Endodermal cell (in vitro differentiated cells): Measurements from ENCODE around the gene IL6R. TPM values are rescaled to one million over a fixed set of nuclear protein-coding genes. Genes with fewer than 3 reads are reported as not detected.
A peak's percentile ranks its signal among the peaks of the same experiment; 100 is the strongest.

Source experiments
- DNase-seq: peaks from one replicate; pipeline ENCODE4 v3.0.0-alpha.2; 2017
- H3K27ac ChIP-seq: 2 replicates; pipeline ENCODE4 v1.5.1; 2013; ENCODE audit warnings: mild to moderate bottlenecking, low read depth, low read length, moderate library complexity
- H3K27me3 ChIP-seq: 2 replicates; pipeline ENCODE4 v1.6.1; 2013; ENCODE audit warnings: mild to moderate bottlenecking, low read length, moderate library complexity; ENCODE audit not compliant: insufficient read depth, control insufficient read depth, poor library complexity, severe bottlenecking
- H3K36me3 ChIP-seq: 2 replicates; pipeline ENCODE4 v1.7.0; 2013; ENCODE audit warnings: mild to moderate bottlenecking, low read length, moderate library complexity; ENCODE audit not compliant: control insufficient read depth, insufficient read depth
- H3K4me1 ChIP-seq: one replicate; pipeline ENCODE4 v1.7.0; 2013; ENCODE audit warnings: low read length; ENCODE audit not compliant: control insufficient read depth, insufficient read depth
- H3K4me3 ChIP-seq: 2 replicates; pipeline ENCODE4 v1.5.1; 2013; ENCODE audit warnings: mild to moderate bottlenecking, low read length, moderate library complexity
- H3K9ac ChIP-seq: 2 replicates; pipeline ENCODE4 v1.6.1; 2013; ENCODE audit warnings: mild to moderate bottlenecking, low read length, moderate library complexity; ENCODE audit not compliant: poor library complexity, severe bottlenecking; ENCODE audit errors: extremely low read depth
- H3K9me3 ChIP-seq: 2 replicates; pipeline ENCODE4 v1.6.1; 2013; ENCODE audit warnings: mild to moderate bottlenecking, low read length, moderate library complexity; ENCODE audit not compliant: control insufficient read depth
- H3K27ac Mint-ChIP-seq: 2 replicates; pipeline ENCODE4 v1.8.0; 2020; ENCODE audit warnings: mixed read lengths
- H3K27me3 Mint-ChIP-seq: 2 replicates; pipeline ENCODE4 v1.8.0; 2021; ENCODE audit warnings: mild to moderate bottlenecking, mixed read lengths; ENCODE audit not compliant: insufficient read depth
- H3K36me3 Mint-ChIP-seq: 2 replicates; pipeline ENCODE4 v1.8.0; 2020; ENCODE audit warnings: low read depth, mixed read lengths
- H3K4me1 Mint-ChIP-seq: 2 replicates; pipeline ENCODE4 v1.8.0; 2020; ENCODE audit warnings: mixed read lengths
- H3K4me3 Mint-ChIP-seq: 2 replicates; pipeline ENCODE4 v1.8.0; 2020; ENCODE audit warnings: mild to moderate bottlenecking, moderate library complexity, mixed read lengths
- H3K9me3 Mint-ChIP-seq: 2 replicates; pipeline ENCODE4 v1.8.0; 2020; ENCODE audit warnings: mild to moderate bottlenecking, mixed read lengths
- CTCF ChIP-seq: fragments of 200-600 bp; sonication (generic); conservative IDR thresholded peaks from 2 replicates; pipeline ENCODE4 v1.5.0; 2021; ENCODE audit warnings: antibody characterized with exemption, mild to moderate bottlenecking
- WGBS, 2 experiments: methylation state at CpG; one replicate each; pipeline versions ENCODE4 v1.1.5 to v1.1.7; 2013; ENCODE audit warnings: missing lambda C conversion rate in 2 of 2, mixed read lengths in 1 of 2; ENCODE audit not compliant: insufficient coverage in 1 of 2, insufficient read length in 1 of 2; 5-methylcytosine and 5-hydroxymethylcytosine counted together
- total RNA-seq, 2 donors: library from RNA; stranded (reverse); fragmentation: NEBNext Ultra II Directional in 1 of 2; extraction: Animal tissue kit (Norgen Biotek cat#: 25700) in 1 of 2; gene quantifications; 2 replicates in 1 of 2; 3 replicates in 1 of 2; pipeline ENCODE4 v1.2.1, GENCODE V29; 2021

The IL6R gene
- total RNA-seq, 2 donors from 2014 or later: 0.77 to 1.0 TPM

GRCh38 chr1:154476791-154477190, 71.6 kb downstream of the IL6R start:
- Histone ChIP-seq H3K4me3 (no peak overlapping the region), H3K36me3 (no peaks in the 10 kb centered on the region), H3K27me3 (no peaks in the 10 kb centered on the region), H3K4me1 (peaks cover 4% of the 10 kb centered on the region), H3K27ac (no peak overlapping the region), H3K9ac (no peak overlapping the region), H3K9me3 (no peaks in the 10 kb centered on the region)
- no peak for DNase-seq
- no peak for TF ChIP-seq CTCF
- Mint-ChIP-seq H3K4me1 (peaks cover 4% of the 10 kb centered on the region), H3K27ac (no peak overlapping the region), H3K36me3 (no peaks in the 10 kb centered on the region), H3K4me3 (no peak overlapping the region), H3K9me3 (no peaks in the 10 kb centered on the region), H3K27me3 (no peaks in the 10 kb centered on the region)
- WGBS, 2 experiments: 95% methylated on average over 1 of the region's 1 CpG; no CpG with 5 or more reads in 1 of the 2 experiments

GRCh38 chr1:154478013-154478412, 72.9 kb downstream of the IL6R start:
- H3K4me3 Mint-ChIP-seq: no peak overlapping the region
- H3K9ac ChIP-seq: no peak overlapping the region
- H3K27ac ChIP-seq: no peak overlapping the region
- no peaks in the 10 kb centered on the region for H3K27me3 ChIP-seq
- 96 to 100% methylated on average over 7 of the region's 8 CpGs for WGBS, 2 experiments
- no peaks in the 10 kb centered on the region for H3K27me3 Mint-ChIP-seq
- no peak overlapping the region for H3K27ac Mint-ChIP-seq
- no peaks in the 10 kb centered on the region for H3K36me3 ChIP-seq
- no peaks in the 10 kb centered on the region for H3K9me3 ChIP-seq
- H3K4me1 ChIP-seq: peaks cover 4% of the 10 kb centered on the region
- H3K4me3 ChIP-seq: no peak overlapping the region
- no peaks in the 10 kb centered on the region for H3K36me3 Mint-ChIP-seq
- no peaks in the 10 kb centered on the region for H3K9me3 Mint-ChIP-seq
- H3K4me1 Mint-ChIP-seq: peaks cover 4% of the 10 kb centered on the region
- TF ChIP-seq CTCF: no peak
- no peak for DNase-seq

- Histone ChIP-seq H3K36me3 (no peaks in the 10 kb centered on the region), H3K27me3 (no peaks in the 10 kb centered on the region), H3K4me1 (peaks cover 4% of the 10 kb centered on the region), H3K4me3 (no peak overlapping the region), H3K9me3 (no peaks in the 10 kb centered on the region), H3K9ac (no peak overlapping the region), H3K27ac (no peak overlapping the region)
- H3K4me3 Mint-ChIP-seq: no peak overlapping the region
- no peak for DNase-seq
- TF ChIP-seq CTCF: peak; percentile 46
- peaks cover 4% of the 10 kb centered on the region for H3K4me1 Mint-ChIP-seq
- no peaks in the 10 kb centered on the region for H3K9me3 Mint-ChIP-seq
- no peak overlapping the region for H3K27ac Mint-ChIP-seq
- no peaks in the 10 kb centered on the region for H3K36me3 Mint-ChIP-seq
- no peaks in the 10 kb centered on the region for H3K27me3 Mint-ChIP-seq
- 73% methylated on average over 4 to 5 of the region's 5 CpGs for WGBS, 2 experiments
Observed at GRCh38 chr1:154478639-154479038, 73.5 kb downstream of the IL6R start.
